ENCODE results near the gene THAP6.

GRCh38 chr4:75525910-75526309 lies 11.6 kb downstream of the THAP6 start:
- TF ChIP-seq, protein P1, sequence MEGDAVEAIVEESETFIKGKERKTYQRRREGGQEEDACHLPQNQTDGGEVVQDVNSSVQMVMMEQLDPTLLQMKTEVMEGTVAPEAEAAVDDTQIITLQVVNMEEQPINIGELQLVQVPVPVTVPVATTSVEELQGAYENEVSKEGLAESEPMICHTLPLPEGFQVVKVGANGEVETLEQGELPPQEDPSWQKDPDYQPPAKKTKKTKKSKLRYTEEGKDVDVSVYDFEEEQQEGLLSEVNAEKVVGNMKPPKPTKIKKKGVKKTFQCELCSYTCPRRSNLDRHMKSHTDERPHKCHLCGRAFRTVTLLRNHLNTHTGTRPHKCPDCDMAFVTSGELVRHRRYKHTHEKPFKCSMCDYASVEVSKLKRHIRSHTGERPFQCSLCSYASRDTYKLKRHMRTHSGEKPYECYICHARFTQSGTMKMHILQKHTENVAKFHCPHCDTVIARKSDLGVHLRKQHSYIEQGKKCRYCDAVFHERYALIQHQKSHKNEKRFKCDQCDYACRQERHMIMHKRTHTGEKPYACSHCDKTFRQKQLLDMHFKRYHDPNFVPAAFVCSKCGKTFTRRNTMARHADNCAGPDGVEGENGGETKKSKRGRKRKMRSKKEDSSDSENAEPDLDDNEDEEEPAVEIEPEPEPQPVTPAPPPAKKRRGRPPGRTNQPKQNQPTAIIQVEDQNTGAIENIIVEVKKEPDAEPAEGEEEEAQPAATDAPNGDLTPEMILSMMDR (IDR thresholded peaks at IDR 0.05), result no peak
- TF ChIP-seq EZH2 (IDR thresholded peaks at IDR 0.05; ENCODE audit: borderline replicate concordance, insufficient read depth, low read depth, low read length, poor library complexity, severe bottlenecking), result no peak
